Raji (cell line): ENCODE results near the gene SPART.

Experiments used
- POLR2A ChIP-seq: IDR thresholded peaks from 2 replicates; pipeline ENCODE4 v1.6.1; 2011; ENCODE audit warnings: low read depth, low read length, control low read depth; ENCODE audit not compliant: insufficient read depth

SPART gene

DNA sequence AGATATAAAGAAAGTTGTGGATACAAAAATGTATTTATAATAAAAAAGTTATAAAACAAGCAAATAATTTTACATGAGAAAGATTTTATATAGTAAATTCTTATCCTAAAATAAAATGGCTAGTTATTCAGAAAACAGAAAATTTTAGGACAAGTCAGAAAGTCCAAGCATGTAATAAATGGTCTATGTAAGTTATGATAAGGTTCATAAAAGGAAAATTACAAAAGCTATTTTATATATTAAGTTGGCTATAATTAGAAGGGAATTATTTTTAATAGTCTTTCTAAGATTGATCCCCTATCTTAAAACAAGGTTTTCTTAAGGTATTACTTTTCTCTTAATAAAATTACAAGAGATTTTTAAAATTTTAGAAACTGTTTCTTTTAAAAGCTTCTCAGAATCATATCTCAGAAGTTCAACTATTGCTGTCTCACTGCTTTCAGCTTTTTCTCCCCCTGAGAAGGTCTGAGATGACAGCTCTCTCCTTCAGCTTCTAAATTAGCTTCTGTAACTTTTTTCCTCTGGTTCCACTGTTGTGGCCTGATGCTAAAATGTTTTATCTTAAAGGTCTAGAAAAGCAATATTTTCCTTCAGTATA, 57.3 kb downstream of the SPART start:
- TF ChIP-seq POLR2A: no peak

DNA sequence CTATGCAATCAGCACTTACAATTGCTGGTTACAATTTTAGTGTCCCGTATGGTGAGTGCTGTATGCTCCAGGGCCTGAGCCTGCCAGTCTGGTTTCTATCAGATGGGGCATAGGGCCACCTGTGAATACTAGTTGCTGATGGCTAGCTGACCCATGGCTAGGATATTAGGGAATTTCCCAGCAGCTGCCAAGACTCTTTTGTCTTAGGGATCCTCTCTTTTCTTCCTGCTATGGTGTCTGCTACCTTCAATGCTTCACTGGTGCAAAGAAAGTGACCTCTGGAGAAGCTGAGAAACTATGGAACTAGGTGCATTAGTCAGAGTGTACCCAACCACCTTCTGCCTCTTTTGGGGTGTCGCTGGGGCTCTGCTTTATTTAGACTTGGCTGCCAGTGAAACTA, 60.2 kb downstream of the SPART start:
- no peak for TF ChIP-seq POLR2A

DNA sequence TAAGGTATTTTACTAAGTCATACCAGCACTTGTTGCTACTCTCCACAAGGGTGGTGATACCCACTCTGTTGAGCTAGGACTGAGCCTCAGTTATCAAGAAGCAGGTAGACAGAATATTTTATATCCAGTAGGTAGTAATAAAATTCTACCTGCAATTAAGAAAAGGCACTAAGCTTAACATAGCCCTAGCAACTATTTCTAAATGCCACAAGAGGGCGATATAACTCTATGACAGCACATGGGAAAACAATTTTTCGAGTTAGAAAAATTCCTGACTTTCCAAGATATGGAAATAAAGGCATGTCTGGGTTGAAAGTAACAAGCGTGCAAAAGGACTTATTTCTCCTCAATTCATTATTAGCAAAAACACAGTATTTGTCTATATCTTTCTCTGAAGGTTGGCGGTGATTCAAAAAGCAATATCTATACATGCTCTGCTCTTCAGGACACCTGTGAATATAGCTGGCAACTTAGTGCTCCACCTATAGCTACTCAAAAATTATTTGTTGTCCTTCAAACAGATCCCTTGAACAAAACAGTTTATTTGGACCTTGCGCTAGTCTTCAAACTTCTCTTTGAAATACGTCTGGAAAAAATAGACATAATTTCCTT, 63.3 kb downstream of the SPART start:
- no peak for TF ChIP-seq POLR2A

DNA sequence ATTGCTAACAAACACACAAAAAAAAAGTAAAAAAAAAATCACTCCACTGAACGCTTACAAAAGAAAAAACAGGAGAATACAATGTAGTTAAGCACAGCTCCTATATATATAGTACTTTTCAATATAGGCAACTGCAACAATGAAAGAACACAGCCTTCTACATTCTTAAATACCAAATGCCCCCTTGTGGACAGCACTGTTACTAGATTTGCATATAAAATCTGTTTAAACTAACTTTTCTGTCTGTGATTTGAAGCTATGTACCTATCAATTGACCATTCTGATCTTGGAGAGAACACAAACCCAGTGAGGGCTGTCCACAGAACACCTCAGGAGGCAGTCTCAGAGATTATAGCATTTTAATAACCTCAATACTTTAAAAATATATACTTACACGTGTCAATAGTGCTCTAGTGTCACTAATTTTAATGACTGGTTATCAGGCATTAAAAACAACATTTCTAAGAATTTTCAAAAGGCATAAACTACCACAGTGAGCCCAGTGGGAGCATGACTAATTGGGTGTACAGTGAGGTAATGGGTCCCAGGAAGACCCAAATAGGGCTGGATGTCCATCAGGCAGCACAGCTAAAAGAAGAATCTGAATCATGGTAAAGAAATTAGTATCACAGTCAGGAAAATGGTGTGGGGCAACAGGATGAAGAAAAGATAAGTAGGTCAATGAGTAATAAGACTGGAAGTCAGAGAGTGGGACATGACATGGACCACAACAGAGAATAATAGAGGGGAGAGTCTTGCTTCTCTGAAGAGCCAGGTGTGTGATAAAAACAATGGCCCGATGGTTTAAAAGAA, 70.8 kb downstream of the SPART start:
- no peak for TF ChIP-seq POLR2A

DNA sequence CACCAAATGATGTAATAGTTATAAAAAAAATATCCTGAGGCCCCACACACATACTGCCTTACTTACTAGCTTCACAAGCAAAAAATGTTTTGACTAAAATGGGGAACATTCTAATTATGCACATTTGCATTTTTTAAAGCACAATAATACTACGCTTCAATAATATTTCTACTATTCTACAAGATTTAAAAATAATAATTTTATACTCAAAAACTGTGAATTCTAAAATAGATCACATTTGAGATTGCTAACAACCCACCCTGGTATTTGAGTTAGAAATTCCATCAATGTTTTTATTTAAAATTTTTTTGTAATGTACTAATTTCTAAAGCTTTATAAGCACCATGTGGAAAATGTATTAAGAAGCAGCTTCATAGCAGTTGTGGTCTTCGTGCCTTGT, 72.8 kb downstream of the SPART start:
- TF ChIP-seq POLR2A: no peak

DNA sequence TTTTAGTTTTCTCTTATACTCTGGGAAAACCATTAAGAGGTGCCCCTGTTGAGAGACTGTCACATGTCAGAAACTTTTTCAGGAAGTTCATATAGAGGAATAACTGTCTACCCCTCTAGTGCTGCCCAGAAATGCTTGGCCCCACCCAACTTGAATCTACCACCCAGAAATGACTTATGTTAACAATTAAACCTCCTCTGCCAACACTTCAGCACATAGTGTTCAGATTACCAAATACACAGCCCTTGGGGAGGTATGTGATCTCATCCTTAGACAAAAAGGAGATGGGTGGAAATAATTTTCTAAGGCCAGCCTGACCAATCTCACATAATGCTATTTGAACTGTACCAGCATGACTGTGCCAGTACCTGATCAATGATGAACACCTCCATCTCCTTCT, 84.2 kb downstream of the SPART start:
- TF ChIP-seq POLR2A: no peak

DNA sequence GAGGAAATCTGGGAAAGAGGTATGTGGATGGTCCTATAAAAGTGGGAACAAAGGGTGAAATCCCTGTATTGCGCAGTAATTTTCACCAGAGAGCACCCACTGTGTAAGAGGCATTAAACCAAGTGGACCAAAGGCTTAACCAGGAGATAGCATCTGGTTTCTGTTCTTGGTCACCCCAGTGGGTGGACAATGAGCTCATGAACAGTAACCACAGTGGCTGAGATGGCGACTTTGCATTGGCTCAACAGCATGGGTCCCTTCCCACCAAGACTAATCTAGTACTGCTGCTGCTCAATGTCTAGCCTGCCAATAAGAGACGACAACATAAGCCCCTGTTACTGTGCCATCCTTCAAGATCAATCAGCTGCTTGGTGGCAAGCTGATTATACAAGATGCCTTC, 85.2 kb downstream of the SPART start:
- no peak for TF ChIP-seq POLR2A

DNA sequence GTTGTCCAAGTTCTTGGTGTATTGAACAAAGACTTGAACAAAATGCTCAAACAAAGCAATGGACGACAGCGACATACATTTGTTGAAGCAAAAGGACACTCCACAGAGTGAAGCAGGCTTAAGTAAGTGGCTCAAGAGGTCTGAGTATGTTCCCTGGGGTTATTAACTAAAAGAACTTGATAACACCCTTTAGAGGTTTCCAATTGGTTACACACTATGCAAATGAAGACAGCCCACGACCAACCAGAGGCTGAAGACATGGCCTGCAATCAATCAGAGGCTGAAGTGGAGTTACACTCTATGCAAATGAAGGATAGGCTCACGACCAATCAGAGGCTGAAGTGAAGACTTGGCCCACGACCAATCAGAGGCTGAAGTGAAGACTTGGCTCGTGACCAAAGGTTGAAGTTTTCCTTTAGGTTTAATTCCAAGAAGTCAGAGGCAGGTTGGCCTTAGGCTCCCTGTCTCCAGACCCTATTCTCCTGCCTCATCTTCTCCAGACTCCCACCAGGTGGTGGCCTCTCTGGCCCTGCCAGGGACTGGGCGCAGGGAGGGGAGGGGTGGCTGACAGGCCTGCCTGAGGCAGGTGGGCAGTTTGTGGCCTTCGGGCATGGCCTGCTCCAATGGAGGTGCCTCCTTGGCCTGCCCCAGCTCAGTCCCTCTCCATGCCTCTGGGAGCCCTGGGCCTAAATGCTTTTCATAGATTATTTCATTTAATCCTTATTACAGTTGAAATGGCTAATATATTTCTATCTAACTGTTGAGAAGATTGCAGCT, 86.6 kb downstream of the SPART start:
- TF ChIP-seq POLR2A: no peak

DNA sequence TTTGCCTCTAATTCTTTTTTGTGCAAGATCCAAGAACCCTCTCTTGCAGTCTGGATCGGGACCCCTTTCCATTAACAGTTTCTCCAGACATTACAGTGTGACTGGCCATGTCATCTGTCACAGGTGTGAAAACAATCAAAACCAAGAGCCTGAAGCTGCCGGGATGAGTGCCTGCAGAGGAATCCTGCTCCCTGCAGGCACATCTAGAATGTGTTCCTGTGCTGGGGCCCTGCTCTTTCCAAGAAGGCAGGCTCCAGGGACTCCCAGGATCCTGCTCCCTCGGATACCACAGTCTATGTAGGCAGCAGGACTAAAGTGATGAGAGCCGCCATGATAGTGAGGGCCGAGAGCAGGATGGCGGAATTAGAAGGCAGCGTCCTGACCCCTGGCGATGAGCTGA, 87.4 kb downstream of the SPART start:
- TF ChIP-seq POLR2A: no peak
